H1 (cell line): ENCODE measurements around the gene SLC15A2. TPM values are rescaled to one million over a fixed set of nuclear protein-coding genes. Genes with fewer than 3 reads are reported as not detected.

ENCODE experiments used
- CTBP2 ChIP-seq: IDR thresholded peaks from 2 replicates; pipeline ENCODE4 v1.7.0; 2011; ENCODE audit warnings: borderline replicate concordance, mild to moderate bottlenecking, moderate library complexity, mixed read lengths, low read length; ENCODE audit not compliant: insufficient read depth, insufficient read length
- E2F6 ChIP-seq: IDR thresholded peaks from 2 replicates; pipeline ENCODE4 v1.6.1; 2012; ENCODE audit warnings: inconsistent platforms
- EP300 ChIP-seq, 2 experiments: IDR thresholded peaks; 1 replicate in 1 of 2; 2 replicates in 1 of 2; pipeline ENCODE4 v1.6.1; 2011 to 2012; ENCODE audit warnings: low read depth in 2 of 2, low read length in 2 of 2, mild to moderate bottlenecking in 2 of 2, borderline replicate concordance in 1 of 2, inconsistent platforms in 1 of 2, moderate library complexity in 1 of 2
- EZH2 ChIP-seq: fragments of 200-600 bp; sonication (generic); IDR thresholded peaks from 2 replicates; pipeline ENCODE4 v1.7.1; 2012; ENCODE audit warnings: low read depth, mild to moderate bottlenecking, moderate library complexity, low read length, inconsistent platforms; ENCODE audit not compliant: severe bottlenecking
- NANOG ChIP-seq: IDR thresholded peaks from 2 replicates; pipeline ENCODE4 v1.6.1; 2011; ENCODE audit warnings: low read length, low read depth, mild to moderate bottlenecking, inconsistent platforms; ENCODE audit not compliant: insufficient read depth, poor library complexity, severe bottlenecking
- NRF1 ChIP-seq: IDR thresholded peaks from 2 replicates; pipeline ENCODE4 v1.6.1; 2011; ENCODE audit warnings: mild to moderate bottlenecking, low read depth, low read length, improper control_type of control experiment
- RAD21 ChIP-seq, 2 experiments: IDR thresholded peaks in 1 of 2; conservative IDR thresholded peaks in 1 of 2; 2 replicates each; pipeline ENCODE4 v1.6.1; 2011; ENCODE audit warnings: low read depth in 2 of 2, low read length in 2 of 2, improper control_type of control experiment in 1 of 2, inconsistent platforms in 1 of 2, mild to moderate bottlenecking in 1 of 2, moderate library complexity in 1 of 2
- RXRA ChIP-seq: IDR thresholded peaks from 2 replicates; pipeline ENCODE4 v1.6.1; 2011; ENCODE audit warnings: low read depth, mild to moderate bottlenecking, low read length, moderate library complexity; ENCODE audit not compliant: insufficient read depth
- ZNF274 ChIP-seq: IDR thresholded peaks from 2 replicates; pipeline ENCODE4 v1.7.0; 2012; ENCODE audit warnings: low read length, borderline replicate concordance; ENCODE audit errors: extremely low read depth
- polyA plus RNA-seq, 7 experiments: library from polyadenylated mRNA; depleted of rRNA in 3 of 7; stranded (reverse) in 5 of 7; unstranded in 2 of 7; fragments of >200 nt in 5 of 7; fragments of 200-250 nt in 2 of 7; gene quantifications; 1 replicate in 5 of 7; 2 replicates in 1 of 7; 4 replicates in 1 of 7; pipeline versions ENCODE4 v1.2.1 to v1.2.3, GENCODE V29; 2011 to 2013; ENCODE audit warnings: missing spikeins in 2 of 7, mixed read lengths in 2 of 7
- total RNA-seq: library from RNA; stranded (reverse); fragmentation: NEBNext Ultra II Directional; extraction: Animal tissue kit (Norgen Biotek cat#: 25700); gene quantifications from 2 replicates; pipeline ENCODE4 v1.2.1, GENCODE V29; 2021

SLC15A2 gene
- total and polyA plus RNA-seq, 2 of the 8 experiments (the other 6 are each of a cell fraction or from before 2014, with no cell fraction given), result 2.0 to 3.6 TPM

GRCh38 chr3:121924734-121925133 lies 30.5 kb downstream of the SLC15A2 start (continued):
- TF ChIP-seq RAD21 (IDR thresholded peaks at IDR 0.05 in 1 of 2, conservative IDR thresholded peaks at IDR 0.05 in 1 of 2; ENCODE audit: low read depth in 2 of 2, low read length in 2 of 2) (no peak), E2F6 (no peak), NANOG (no peak), NRF1 (no peak), RXRA (no peak), CTBP2 (no peak), EP300 (IDR thresholded peaks at IDR 0.05; ENCODE audit: borderline replicate concordance in 1 of 2, low read depth in 2 of 2, low read length in 2 of 2) (no peak), ZNF274 (no peak), EZH2 (no peak)
- TF ChIP-seq, all 59 proteins: peak for 0
